IMR-90 (cell line): ENCODE data around the gene POLR3F. TPM values are rescaled to one million over a fixed set of nuclear protein-coding genes. Genes with fewer than 3 reads are reported as not detected.

Experiments
- ATAC-seq: fragments of 200-7000 bp; cut with Tn5 transposase; 2 replicates; pipeline ENCODE4 v1.9.1; 2020; ENCODE audit warnings: low read depth, mild to moderate bottlenecking, moderate library complexity
- BruUV-seq: library from RNA; stranded (reverse); fragments of 400-500 nt; replicated peaks from 2 replicates; lab custom pipeline; 2021; lab: Mats Ljungman, UMichigan
- CTCF ChIA-PET: fragments of 300-600 bp; formaldehyde crosslinking; extraction: SDS; loops from one replicate; lab custom pipeline; 2021; ENCODE audit warnings: antibody characterized with exemption; lab: Yijun Ruan, JAX
- POLR2A ChIA-PET: fragments of 300-600 bp; sonication (Branson Sonifier 250); formaldehyde crosslinking; loops from one replicate; lab custom pipeline; 2022; ENCODE audit warnings: antibody characterized with exemption; ENCODE audit not compliant: unreplicated experiment; lab: Charles Lee
- DNase-seq: peaks from one replicate; pipeline ENCODE4 v3.0.0; 2013
- H2AFZ ChIP-seq: replicated peaks from 2 replicates; pipeline ENCODE3; 2013; ENCODE audit warnings: low read length, mild to moderate bottlenecking; ENCODE audit not compliant: poor library complexity
- H2AK5ac ChIP-seq: 2 replicates; pipeline ENCODE4 v1.6.1; 2013; ENCODE audit warnings: low read depth, low read length, inconsistent platforms
- H2AK9ac ChIP-seq: replicated peaks from 2 replicates; pipeline ENCODE3; 2013; ENCODE audit warnings: mild to moderate bottlenecking, low read depth, low read length, moderate library complexity; ENCODE audit not compliant: poor library complexity
- H2BK120ac ChIP-seq: 2 replicates; pipeline ENCODE4 v1.6.1; 2013; ENCODE audit warnings: low read depth, low read length, inconsistent platforms
- H2BK15ac ChIP-seq: 3 replicates; pipeline ENCODE4 v1.6.1; 2013; ENCODE audit warnings: low read depth, low read length, inconsistent platforms
- H2BK20ac ChIP-seq: 2 replicates; pipeline ENCODE4 v1.6.1; 2013; ENCODE audit warnings: low read depth, mild to moderate bottlenecking, inconsistent platforms, low read length, moderate library complexity
- H2BK5ac ChIP-seq: 2 replicates; pipeline ENCODE4 v1.6.1; 2013; ENCODE audit warnings: mild to moderate bottlenecking, low read depth, low read length, inconsistent platforms; ENCODE audit not compliant: poor library complexity, severe bottlenecking
- H3K14ac ChIP-seq: replicated peaks from 2 replicates; pipeline ENCODE4 v1.6.1; 2013; ENCODE audit warnings: low read depth, low read length, inconsistent platforms
- H3K18ac ChIP-seq: 2 replicates; pipeline ENCODE4 v1.6.1; 2013; ENCODE audit warnings: low read depth, low read length, control low read depth
- H3K23ac ChIP-seq: 2 replicates; pipeline ENCODE4 v1.6.1; 2013; ENCODE audit warnings: low read depth, low read length, inconsistent platforms
- H3K27ac ChIP-seq: 2 replicates; pipeline ENCODE4 v1.5.1; 2013; ENCODE audit warnings: mild to moderate bottlenecking, control low read depth, low read length; ENCODE audit not compliant: insufficient read depth
- H3K27me3 ChIP-seq: 2 replicates; pipeline ENCODE4 v1.6.1; 2013; ENCODE audit warnings: low read length; ENCODE audit not compliant: control insufficient read depth, insufficient read depth
- H3K36me3 ChIP-seq: 2 replicates; pipeline ENCODE4 v1.6.1; 2013; ENCODE audit warnings: low read length, mixed read lengths; ENCODE audit not compliant: control insufficient read depth, insufficient read depth
- H3K4ac ChIP-seq: 2 replicates; pipeline ENCODE4 v1.6.1; 2013; ENCODE audit warnings: low read depth, low read length, inconsistent platforms
- H3K4me1 ChIP-seq: 2 replicates; pipeline ENCODE4 v1.6.1; 2013; ENCODE audit warnings: low read length, mixed read lengths; ENCODE audit not compliant: control insufficient read depth, insufficient read depth
- H3K4me2 ChIP-seq: 2 replicates; pipeline ENCODE4 v1.6.1; 2013; ENCODE audit warnings: low read depth, mild to moderate bottlenecking, control low read depth, low read length, moderate library complexity
- H3K4me3 ChIP-seq: 2 replicates; pipeline ENCODE4 v1.5.1; 2013; ENCODE audit warnings: low read depth, mild to moderate bottlenecking, control low read depth, low read length, moderate library complexity; ENCODE audit not compliant: insufficient read depth
- H3K56ac ChIP-seq: 2 replicates; pipeline ENCODE4 v1.6.1; 2013; ENCODE audit warnings: low read length, inconsistent platforms; ENCODE audit not compliant: insufficient read depth; ENCODE audit errors: extremely low read depth
- H3K79me1 ChIP-seq, 2 experiments: 2 replicates each; pipeline ENCODE4 v1.6.1; 2013; ENCODE audit warnings: low read length in 2 of 2, inconsistent platforms in 1 of 2, low read depth in 1 of 2
- H3K9ac ChIP-seq: 2 replicates; pipeline ENCODE4 v1.6.1; 2013; ENCODE audit warnings: low read depth, low read length, control low read depth
- H3K9me1 ChIP-seq: 2 replicates; pipeline ENCODE4 v1.6.1; 2013; ENCODE audit warnings: low read length, inconsistent platforms; ENCODE audit not compliant: insufficient read depth
- H3K9me3 ChIP-seq: 2 replicates; pipeline ENCODE4 v1.6.1; 2013; ENCODE audit warnings: low read length; ENCODE audit not compliant: control insufficient read depth, insufficient read depth
- H4K20me1 ChIP-seq: 2 replicates; pipeline ENCODE4 v1.6.1; 2013; ENCODE audit warnings: low read length, inconsistent platforms; ENCODE audit not compliant: insufficient read depth
- H4K5ac ChIP-seq: 2 replicates; pipeline ENCODE4 v1.6.1; 2013; ENCODE audit warnings: mild to moderate bottlenecking, low read depth, low read length, control low read depth
- H4K8ac ChIP-seq, 2 experiments: 2 replicates each; pipeline ENCODE4 v1.6.1; 2013; ENCODE audit warnings: low read depth in 2 of 2, low read length in 2 of 2, control low read depth in 1 of 2, inconsistent platforms in 1 of 2
- H4K91ac ChIP-seq: 2 replicates; pipeline ENCODE4 v1.6.1; 2013; ENCODE audit warnings: low read depth, low read length, inconsistent platforms; ENCODE audit not compliant: insufficient read depth
- NFE2L2 ChIP-seq: fragments of 150-350 bp; IDR thresholded peaks from 2 replicates; pipeline ENCODE4 v1.6.1; 2016; ENCODE audit warnings: low read depth, mild to moderate bottlenecking, low read length
- USF2 ChIP-seq: fragments of 150-350 bp; IDR thresholded peaks from 2 replicates; pipeline ENCODE4 v1.6.1; 2017; ENCODE audit warnings: mild to moderate bottlenecking, antibody characterized with exemption, low read length, low read depth
- WGBS, 2 experiments: methylation state at CpG; one replicate each; pipeline versions ENCODE4 v1.1.5 to v1.1.7; 2013; ENCODE audit warnings: missing lambda C conversion rate in 2 of 2; ENCODE audit not compliant: insufficient read length in 1 of 2; ENCODE audit errors: extremely low coverage in 2 of 2; 5-methylcytosine and 5-hydroxymethylcytosine counted together
- dilution Hi-C: fragments of 300-500 bp; cut with HindIII; formaldehyde crosslinking; loops from one replicate; pipeline ENCODE4 v1.14.3; 2018; ENCODE audit warnings: low sequenced_read_pairs; ENCODE audit not compliant: unreplicated experiment
- in situ Hi-C: fragments of 300-500 bp; cut with MboI; formaldehyde crosslinking; loops from 3 replicates; pipeline ENCODE4 v1.14.3; 2019; ENCODE audit warnings: low sequenced_read_pairs, inconsistent platforms, mixed read lengths
- intact Hi-C: fragments of 100-400 bp; cut with micrococcal nuclease; formaldehyde crosslinking; loops from 2 replicates; pipeline ENCODE4 v1.10.0; 2022
- polyA plus RNA-seq, 3 experiments: library from polyadenylated mRNA; depleted of rRNA; stranded (reverse); fragments of >200 nt; gene quantifications; 2 replicates each; pipeline ENCODE4 v1.2.3, GENCODE V29; 2012; ENCODE audit warnings: low replicate concordance in 1 of 3
- total RNA-seq: library from RNA; depleted of rRNA; stranded (reverse); fragments of >200 nt; gene quantifications from 2 replicates; pipeline ENCODE4 v1.2.3, GENCODE V29; 2012

POLR3F gene
- total and polyA plus RNA-seq, 2 of the 4 experiments (the other 2 are of a cell fraction) = 5.7 to 7.2 TPM

- no peak overlapping the region for H4K91ac ChIP-seq
- no CpG with 5 or more reads among the region's 1 CpG for WGBS, 2 experiments
- H3K36me3 ChIP-seq = peaks cover 40% of the 10 kb centered on the region
- H2AK5ac ChIP-seq = no peak overlapping the region
- no peak overlapping the region for H2BK5ac ChIP-seq
- in situ Hi-C loops (loop anchor here (25.0 kb wide), 2 partner anchors 104 to 1504 kb away; no protein-coding TSS in a partner anchor), dilution Hi-C loops (no loop called here), intact Hi-C loops (loop anchor here (10.0 kb wide), 1 partner anchor 59 kb away; no protein-coding TSS in a partner anchor)
- H3K9me1 ChIP-seq = 0 out of 2 replicates have a peak, but pooled peaks cover 5% of the 10 kb centered on the region
- H2BK15ac ChIP-seq = no peak overlapping the region
- no peak overlapping the region for H4K8ac ChIP-seq
- peak overlapping the region; percentile 70 for H2AK9ac ChIP-seq
- no peak overlapping the region for H3K4me2 ChIP-seq
- no peak overlapping the region for H2BK20ac ChIP-seq
- no peaks in the 10 kb centered on the region for H4K20me1 ChIP-seq
- no peak overlapping the region for H3K18ac ChIP-seq
- no peak overlapping the region for H3K23ac ChIP-seq
- ATAC-seq (no peak), DNase-seq (no peak)
- H3K56ac ChIP-seq = no peak overlapping the region
- H3K4ac ChIP-seq = no peak overlapping the region
- H3K79me1 ChIP-seq = peaks cover 3 to 4% of the 10 kb centered on the region in 2 experiments; a peak in 2 of 4 replicates
- H3K9ac ChIP-seq = no peak overlapping the region
- no peak overlapping the region for H2AFZ ChIP-seq
- H3K9me3 ChIP-seq = no peaks in the 10 kb centered on the region
- H3K4me1 ChIP-seq = no peaks in the 10 kb centered on the region
- no peak for TF ChIP-seq NFE2L2
- no peak for TF ChIP-seq USF2
- BruUV-seq = no TSS peak
- no peak overlapping the region for H3K27ac ChIP-seq
- H3K4me3 ChIP-seq = no peak overlapping the region
- H4K5ac ChIP-seq = no peak overlapping the region
- ChIA-PET CTCF (no interaction called here), POLR2A (no interaction called here)
- H3K27me3 ChIP-seq = no peaks in the 10 kb centered on the region
- no peak overlapping the region for H2BK120ac ChIP-seq
- no peak overlapping the region for H3K14ac ChIP-seq
Measured at GRCh38 chr20:18533491-18533890, 66.3 kb downstream of the POLR3F start.
